Epidermal melanocyte (primary cell): Measurements from ENCODE around the gene HSD3B2.

Source experiments
- DNase-seq: peaks from one replicate; pipeline ENCODE4 v3.0.0; 2011; ENCODE audit warnings: low spot score; ENCODE audit not compliant: insufficient read length

The HSD3B2 gene

GRCh38 chr1:119453021-119453420 lies 38.1 kb downstream of the HSD3B2 start:
- peak; percentile 28 for DNase-seq

GRCh38 chr1:119462964-119463363 lies 48.0 kb downstream of the HSD3B2 start:
- DNase-seq: no peak

- DNase-seq: no peak
Measured at GRCh38 chr1:119463569-119463968, 48.6 kb downstream of the HSD3B2 start.

GRCh38 chr1:119466445-119466844 lies 51.5 kb downstream of the HSD3B2 start:
- no peak for DNase-seq

GRCh38 chr1:119467219-119467618 lies 52.3 kb downstream of the HSD3B2 start:
- DNase-seq: no peak

DNA sequence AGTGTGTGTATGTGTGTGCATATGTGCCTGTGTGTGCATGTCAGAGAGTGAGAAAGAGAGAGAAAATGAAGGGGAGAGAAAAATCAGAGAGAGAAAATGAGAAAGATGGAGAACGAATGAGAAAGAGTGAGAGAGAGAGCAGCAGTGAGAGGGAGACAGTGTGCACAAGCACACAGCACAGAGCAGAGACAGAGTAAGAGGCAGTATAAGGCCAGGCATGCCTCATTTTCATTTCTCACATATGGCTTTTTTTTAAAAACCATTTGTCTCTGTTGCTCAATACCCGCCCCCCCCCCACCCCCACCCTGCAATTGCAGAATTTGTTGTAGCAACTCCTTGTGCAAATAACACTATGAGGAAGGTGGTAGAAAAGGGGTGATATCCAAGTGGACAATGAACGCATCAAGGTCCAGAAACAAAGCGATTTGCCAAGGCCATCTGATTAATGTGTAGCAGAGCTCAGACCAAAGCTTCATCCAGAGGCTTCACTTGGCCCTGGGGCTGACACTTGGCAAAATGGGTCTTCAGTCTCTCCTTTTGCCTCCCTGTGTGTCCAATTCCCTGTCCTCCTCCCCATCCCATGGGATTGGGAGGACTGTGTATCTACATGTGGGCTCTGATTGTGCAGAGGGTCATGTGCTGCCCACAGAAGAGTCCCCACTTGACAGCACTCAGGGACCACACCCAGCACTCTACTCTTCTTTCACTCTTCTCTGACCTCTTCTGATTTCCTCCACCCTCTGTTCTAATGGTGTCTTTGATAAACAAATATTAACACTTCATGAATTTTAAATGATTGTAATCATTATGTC lies 53.1 kb downstream of the HSD3B2 start:
- no peak for DNase-seq

DNA sequence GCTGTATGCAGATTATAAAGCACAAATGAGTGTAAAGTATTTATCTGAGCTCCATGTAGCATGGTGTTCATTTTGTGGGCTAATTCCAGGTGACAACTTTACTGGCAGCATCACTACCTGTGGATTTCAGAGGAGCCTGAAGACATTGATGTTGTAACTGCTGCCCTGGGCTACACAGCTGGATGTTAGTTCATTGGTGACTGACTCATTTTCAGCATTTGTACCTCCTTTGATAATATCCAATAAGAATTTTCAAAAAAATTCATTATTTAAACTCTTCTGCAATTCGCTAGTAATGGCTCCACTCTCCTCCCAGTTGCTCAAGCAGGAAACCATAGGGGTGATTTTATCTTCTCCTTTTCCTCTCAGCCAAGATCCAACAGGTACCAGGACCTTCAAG lies 54.8 kb downstream of the HSD3B2 start:
- no peak for DNase-seq

DNA sequence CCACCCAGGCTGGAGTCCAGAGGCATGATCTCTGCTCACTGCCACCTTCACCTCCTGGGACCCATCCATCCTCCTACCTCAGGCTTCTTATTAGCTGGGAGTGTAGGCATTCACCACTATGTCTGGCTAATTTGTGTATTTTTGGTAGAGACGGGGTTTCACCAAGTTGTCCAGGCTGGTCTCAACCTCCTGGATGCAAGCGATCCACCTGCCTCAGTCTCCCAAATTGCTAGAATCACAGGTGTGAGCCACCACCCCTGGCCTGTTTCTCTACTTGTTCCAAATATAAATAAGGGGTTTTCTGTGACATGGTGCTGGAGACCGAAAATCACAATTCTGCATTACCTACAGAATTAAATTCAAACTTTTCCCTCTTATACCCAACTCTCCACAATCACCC lies 55.4 kb downstream of the HSD3B2 start:
- DNase-seq: no peak

- DNase-seq: no peak
Measured at GRCh38 chr1:119470958-119471357, 56.0 kb downstream of the HSD3B2 start.

GRCh38 chr1:119471566-119471965 lies 56.6 kb downstream of the HSD3B2 start:
- DNase-seq: no peak

GRCh38 chr1:119472080-119472818 lies 57.3 kb downstream of the HSD3B2 start:
- DNase-seq: no peak
